ENCODE data around the gene TNNI3K. TPM values are rescaled to one million over a fixed set of nuclear protein-coding genes. Genes with fewer than 3 reads are reported as not detected.

TNNI3K gene
- total and polyA plus RNA-seq, 4 donors: 0.41 to 1.4 TPM; not detected in 2

GRCh38 chr1:74403606-74404005 is 168.4 kb downstream of the TNNI3K start:
- ATAC-seq (ENCODE audit: insufficient read depth, low FRiP score): no peak
- no peak for TF ChIP-seq CTCF (IDR thresholded peaks at IDR 0.05; ENCODE audit: control extremely low read depth, extremely low read depth)
- 84 to 86% methylated on average over 1 of the region's 1 CpG for WGBS, 2 donors
- H3K27me3 ChIP-seq (ENCODE audit: control insufficient read depth in 3 of 3, insufficient read depth in 3 of 3, low read length in 2 of 3): no peaks in the 10 kb centered on the region
- H3K36me3 ChIP-seq (ENCODE audit: control insufficient read depth in 4 of 4, insufficient read depth in 4 of 4, low read length in 4 of 4): peaks cover 0 to 3% (median 0%) of the 10 kb centered on the region in 4 donors
- H3K27ac ChIP-seq (ENCODE audit: low read depth in 1 of 2, low read length in 1 of 2): no peak overlapping the region
- no peak overlapping the region for H3K4me3 ChIP-seq
- peak in 2 of 3 donors; percentile 65 to 66 for DNase-seq
- no peak overlapping the region for H3K9ac ChIP-seq (ENCODE audit: insufficient read depth in 1 of 2, low read length in 2 of 2)
- peaks cover 0 to 12% (median 0%) of the 10 kb centered on the region in 5 donors for H3K4me1 ChIP-seq (ENCODE audit: control insufficient read depth in 5 of 5, insufficient read depth in 5 of 5, low read length in 5 of 5)
- no peaks in the 10 kb centered on the region for H3K9me3 ChIP-seq (ENCODE audit: control insufficient read depth in 4 of 4, insufficient read depth in 3 of 4, low read length in 3 of 4)

GRCh38 chr1:74406759-74407158 is 171.6 kb downstream of the TNNI3K start:
- 55 to 67% methylated on average over 2 of the region's 2 CpGs for WGBS, 2 donors
- Histone ChIP-seq H3K9ac (ENCODE audit: insufficient read depth in 1 of 2, low read length in 2 of 2) (no peak overlapping the region), H3K4me3 (no peak overlapping the region), H3K4me1 (ENCODE audit: control insufficient read depth in 5 of 5, insufficient read depth in 5 of 5, low read length in 5 of 5) (peaks cover 0 to 12% (median 0%) of the 10 kb centered on the region in 5 donors), H3K27ac (ENCODE audit: low read depth in 1 of 2, low read length in 1 of 2) (no peak overlapping the region), H3K36me3 (ENCODE audit: control insufficient read depth in 4 of 4, insufficient read depth in 4 of 4, low read length in 4 of 4) (peaks cover 0 to 3% (median 0%) of the 10 kb centered on the region in 4 donors), H3K27me3 (ENCODE audit: control insufficient read depth in 3 of 3, insufficient read depth in 3 of 3, low read length in 2 of 3) (no peaks in the 10 kb centered on the region), H3K9me3 (ENCODE audit: control insufficient read depth in 4 of 4, insufficient read depth in 3 of 4, low read length in 3 of 4) (no peaks in the 10 kb centered on the region)
- TF ChIP-seq CTCF (IDR thresholded peaks at IDR 0.05; ENCODE audit: control extremely low read depth, extremely low read depth): no peak
- ATAC-seq (ENCODE audit: insufficient read depth, low FRiP score): no peak
- no peak for DNase-seq

DNA sequence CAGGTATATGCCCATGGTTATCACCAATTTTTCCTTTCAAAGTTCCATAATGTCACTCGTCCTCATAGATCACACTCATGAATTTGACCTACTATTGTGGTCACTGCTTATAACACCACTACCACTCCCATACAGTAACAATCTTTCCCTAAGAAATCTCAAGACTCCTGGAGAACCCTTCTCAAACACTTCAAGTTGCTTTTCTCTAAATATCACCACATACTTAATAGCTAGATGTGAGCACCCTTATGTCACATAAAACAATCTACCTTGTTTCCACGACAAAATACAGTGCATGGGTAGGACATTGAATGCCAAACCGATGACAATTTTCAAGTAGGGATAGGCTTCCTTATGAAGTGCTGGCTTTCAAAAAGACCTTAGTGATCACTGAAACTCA is 172.7 kb downstream of the TNNI3K start:
- Histone ChIP-seq H3K4me1 (ENCODE audit: control insufficient read depth in 5 of 5, insufficient read depth in 5 of 5, low read length in 5 of 5) (peaks cover 0 to 12% (median 0%) of the 10 kb centered on the region in 5 donors), H3K4me3 (no peak overlapping the region), H3K9me3 (ENCODE audit: control insufficient read depth in 4 of 4, insufficient read depth in 3 of 4, low read length in 3 of 4) (no peaks in the 10 kb centered on the region), H3K27me3 (ENCODE audit: control insufficient read depth in 3 of 3, insufficient read depth in 3 of 3, low read length in 2 of 3) (no peaks in the 10 kb centered on the region), H3K9ac (ENCODE audit: insufficient read depth in 1 of 2, low read length in 2 of 2) (no peak overlapping the region), H3K27ac (ENCODE audit: low read depth in 1 of 2, low read length in 1 of 2) (peak overlapping the region in 1 of 2 donors; percentile 9), H3K36me3 (ENCODE audit: control insufficient read depth in 4 of 4, insufficient read depth in 4 of 4, low read length in 4 of 4) (peaks cover 0 to 3% (median 0%) of the 10 kb centered on the region in 4 donors)
- no peak for TF ChIP-seq CTCF (IDR thresholded peaks at IDR 0.05; ENCODE audit: control extremely low read depth, extremely low read depth)
- no peak for DNase-seq
- 69 to 75% methylated on average over 3 of the region's 3 CpGs for WGBS, 2 donors
- peak; percentile 80 for ATAC-seq (ENCODE audit: insufficient read depth, low FRiP score)

DNA sequence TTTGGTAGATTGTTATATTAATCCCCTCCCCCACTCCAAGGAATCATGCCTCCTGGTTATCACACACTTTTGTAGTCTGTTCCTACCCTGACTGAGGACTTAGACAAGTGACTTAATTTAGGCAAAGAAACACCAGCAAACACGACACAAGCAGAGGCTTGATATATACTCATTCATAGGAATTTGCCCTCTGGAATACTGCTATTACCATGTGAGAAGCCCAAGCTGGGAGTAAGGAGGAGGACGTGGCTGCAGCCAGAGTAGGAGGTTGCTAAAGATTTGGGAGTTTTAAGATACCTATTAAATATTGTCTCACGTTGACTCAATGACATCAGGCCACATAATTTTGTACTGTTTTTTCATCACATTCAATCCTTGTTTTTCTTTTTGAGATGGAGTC is 177.1 kb downstream of the TNNI3K start:
- WGBS, 2 donors: 58 to 70% methylated on average over 3 of the region's 3 CpGs
- no peak for DNase-seq
- ATAC-seq (ENCODE audit: insufficient read depth, low FRiP score): no peak

More for the DNA sequence above, 177.1 kb downstream of the TNNI3K start:
- Histone ChIP-seq H3K4me1 (ENCODE audit: control insufficient read depth in 5 of 5, insufficient read depth in 5 of 5, low read length in 5 of 5) (peaks cover 0 to 2% (median 0%) of the 10 kb centered on the region in 5 donors), H3K27ac (ENCODE audit: low read depth in 1 of 2, low read length in 1 of 2) (no peak overlapping the region), H3K4me3 (no peak overlapping the region), H3K36me3 (ENCODE audit: control insufficient read depth in 4 of 4, insufficient read depth in 4 of 4, low read length in 4 of 4) (no peaks in the 10 kb centered on the region), H3K27me3 (ENCODE audit: control insufficient read depth in 3 of 3, insufficient read depth in 3 of 3, low read length in 2 of 3) (no peaks in the 10 kb centered on the region), H3K9me3 (ENCODE audit: control insufficient read depth in 4 of 4, insufficient read depth in 3 of 4, low read length in 3 of 4) (no peaks in the 10 kb centered on the region), H3K9ac (ENCODE audit: insufficient read depth in 1 of 2, low read length in 2 of 2) (no peak overlapping the region)
- TF ChIP-seq CTCF (IDR thresholded peaks at IDR 0.05; ENCODE audit: control extremely low read depth, extremely low read depth): no peak

Measured in lung (tissue), 12 donors.